ENCODE results near the gene TEAD2. TPM values are rescaled to one million over a fixed set of nuclear protein-coding genes. Genes with fewer than 3 reads are reported as not detected.

TEAD2 gene
- total RNA-seq, 1 donor from 2014 or later = 58.2 TPM

DNA sequence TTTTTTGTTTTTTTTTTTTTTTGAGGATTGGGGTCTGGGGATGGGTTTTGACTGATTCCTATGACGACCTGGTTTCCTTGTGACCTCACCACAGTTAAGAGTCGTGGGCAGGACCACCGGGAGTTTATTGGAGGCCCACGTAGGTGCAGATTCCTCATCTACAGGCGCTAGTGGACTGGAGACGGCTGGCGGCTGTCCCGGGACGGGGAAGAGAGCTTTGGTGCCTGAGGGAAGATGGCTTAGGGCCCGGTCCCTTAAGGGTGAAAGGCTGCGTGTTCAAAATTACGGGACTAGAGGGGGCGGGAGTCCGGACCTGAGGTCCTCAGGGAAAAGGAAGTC lies 682 bp upstream of the TEAD2 start:
- TF ChIP-seq, protein P1, sequence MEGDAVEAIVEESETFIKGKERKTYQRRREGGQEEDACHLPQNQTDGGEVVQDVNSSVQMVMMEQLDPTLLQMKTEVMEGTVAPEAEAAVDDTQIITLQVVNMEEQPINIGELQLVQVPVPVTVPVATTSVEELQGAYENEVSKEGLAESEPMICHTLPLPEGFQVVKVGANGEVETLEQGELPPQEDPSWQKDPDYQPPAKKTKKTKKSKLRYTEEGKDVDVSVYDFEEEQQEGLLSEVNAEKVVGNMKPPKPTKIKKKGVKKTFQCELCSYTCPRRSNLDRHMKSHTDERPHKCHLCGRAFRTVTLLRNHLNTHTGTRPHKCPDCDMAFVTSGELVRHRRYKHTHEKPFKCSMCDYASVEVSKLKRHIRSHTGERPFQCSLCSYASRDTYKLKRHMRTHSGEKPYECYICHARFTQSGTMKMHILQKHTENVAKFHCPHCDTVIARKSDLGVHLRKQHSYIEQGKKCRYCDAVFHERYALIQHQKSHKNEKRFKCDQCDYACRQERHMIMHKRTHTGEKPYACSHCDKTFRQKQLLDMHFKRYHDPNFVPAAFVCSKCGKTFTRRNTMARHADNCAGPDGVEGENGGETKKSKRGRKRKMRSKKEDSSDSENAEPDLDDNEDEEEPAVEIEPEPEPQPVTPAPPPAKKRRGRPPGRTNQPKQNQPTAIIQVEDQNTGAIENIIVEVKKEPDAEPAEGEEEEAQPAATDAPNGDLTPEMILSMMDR (IDR thresholded peaks at IDR 0.05; ENCODE audit: insufficient read depth, low read depth, low read length) = no peak
- TF ChIP-seq EZH2 (IDR thresholded peaks at IDR 0.05; ENCODE audit: insufficient read depth, low read length) = no peak
- Histone ChIP-seq H4K20me1 (ENCODE audit: insufficient read depth, low read length) (peaks cover 4% of the 10 kb centered on the region), H3K4me1 (ENCODE audit: insufficient read depth, low read length) (peaks cover 14% of the 10 kb centered on the region), H3K27me3 (ENCODE audit: insufficient read depth, low read length) (no peaks in the 10 kb centered on the region), H3K4me3 (ENCODE audit: insufficient read depth, low read depth, low read length) (peak overlapping the region; percentile 94), H3K27ac (ENCODE audit: low read depth, low read length) (peak overlapping the region; percentile 94), H2AFZ (ENCODE audit: low read depth, low read length) (peak overlapping the region; percentile 75), H3K9ac (ENCODE audit: low read length) (peak overlapping the region; percentile 98), H3K36me3 (ENCODE audit: insufficient read depth, low read length) (peaks cover 5% of the 10 kb centered on the region), H3K4me2 (ENCODE audit: low read length) (peak overlapping the region; percentile 93), H3K79me2 (ENCODE audit: insufficient read depth, low read length) (peaks cover 39% of the 10 kb centered on the region), H3K9me3 (ENCODE audit: insufficient read depth, low read depth, low read length) (no peaks in the 10 kb centered on the region)
- DNase-seq (ENCODE audit: low read depth) = peak; percentile 47
- no peak overlapping the region for H3K4me3 Mint-ChIP-seq (ENCODE audit: unreplicated experiment)
- no peak for FAIRE-seq
- peaks cover 3% of the 10 kb centered on the region for H3K4me1 Mint-ChIP-seq (ENCODE audit: low read depth, unreplicated experiment)
- H3K27ac Mint-ChIP-seq (ENCODE audit: unreplicated experiment) = no peak overlapping the region
- H3K27me3 Mint-ChIP-seq (ENCODE audit: low read depth, unreplicated experiment) = peaks cover 2% of the 10 kb centered on the region
- H3K9me3 Mint-ChIP-seq (ENCODE audit: unreplicated experiment) = no peaks in the 10 kb centered on the region
- peaks cover 8% of the 10 kb centered on the region for H3K36me3 Mint-ChIP-seq (ENCODE audit: low read depth, unreplicated experiment)

DNA sequence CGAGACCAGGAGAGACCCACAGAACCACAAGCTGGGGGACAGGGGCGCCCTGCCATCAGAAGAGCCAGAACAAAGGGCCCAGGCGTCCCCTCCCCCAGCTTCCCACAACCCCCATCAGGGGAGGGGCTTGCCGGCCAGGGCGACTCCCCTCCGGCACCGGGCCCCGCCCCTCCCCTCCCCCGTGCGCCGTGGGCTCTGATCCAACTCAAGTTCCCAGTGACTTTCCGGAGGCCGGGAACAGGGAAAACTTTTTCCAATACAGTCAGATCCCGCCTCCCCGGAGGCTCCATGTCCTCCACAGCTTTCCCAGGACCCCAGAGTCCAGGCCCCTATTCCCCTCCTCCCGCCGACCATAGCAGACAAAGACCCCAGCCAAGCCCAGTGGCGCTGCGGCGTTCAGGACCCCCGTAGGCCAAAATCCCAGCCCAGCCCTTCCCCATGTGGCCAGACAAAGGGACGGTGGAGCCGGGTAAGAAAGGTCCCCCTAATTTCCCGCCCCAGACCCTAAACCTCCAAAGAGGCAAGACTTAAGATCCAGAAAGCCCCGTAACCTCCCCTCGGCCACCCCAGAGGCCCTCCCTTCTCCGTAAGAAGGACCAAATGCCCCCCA lies 673 bp downstream of the TEAD2 start:
- Histone ChIP-seq H3K36me3 (ENCODE audit: insufficient read depth, low read length) (peaks cover 8% of the 10 kb centered on the region), H3K4me3 (ENCODE audit: insufficient read depth, low read depth, low read length) (peak overlapping the region; percentile 94), H4K20me1 (ENCODE audit: insufficient read depth, low read length) (peaks cover 10% of the 10 kb centered on the region), H3K27me3 (ENCODE audit: insufficient read depth, low read length) (no peaks in the 10 kb centered on the region), H3K4me2 (ENCODE audit: low read length) (peak overlapping the region; percentile 93), H3K4me1 (ENCODE audit: insufficient read depth, low read length) (peaks cover 16% of the 10 kb centered on the region), H3K9me3 (ENCODE audit: insufficient read depth, low read depth, low read length) (no peaks in the 10 kb centered on the region), H2AFZ (ENCODE audit: low read depth, low read length) (peak overlapping the region; percentile 64), H3K27ac (ENCODE audit: low read depth, low read length) (peak overlapping the region; percentile 94), H3K79me2 (ENCODE audit: insufficient read depth, low read length) (peaks cover 49% of the 10 kb centered on the region), H3K9ac (ENCODE audit: low read length) (peak overlapping the region; percentile 98)
- H3K4me3 Mint-ChIP-seq (ENCODE audit: unreplicated experiment) = no peak overlapping the region
- peaks cover 12% of the 10 kb centered on the region for H3K36me3 Mint-ChIP-seq (ENCODE audit: low read depth, unreplicated experiment)
- FAIRE-seq (no peak), DNase-seq (ENCODE audit: low read depth) (peak; percentile 65)
- H3K4me1 Mint-ChIP-seq (ENCODE audit: low read depth, unreplicated experiment) = peaks cover 8% of the 10 kb centered on the region
- no peaks in the 10 kb centered on the region for H3K9me3 Mint-ChIP-seq (ENCODE audit: unreplicated experiment)
- H3K27me3 Mint-ChIP-seq (ENCODE audit: low read depth, unreplicated experiment) = peaks cover 2% of the 10 kb centered on the region
- TF ChIP-seq, protein P1 (IDR thresholded peaks at IDR 0.05; ENCODE audit: insufficient read depth, low read depth, low read length) = no peak
- H3K27ac Mint-ChIP-seq (ENCODE audit: unreplicated experiment) = peak overlapping the region; percentile 90
